Upper lobe of left lung (tissue), 4 donors: ENCODE measurements around the gene RBP3.

Source experiments
- EP300 ChIP-seq, 4 donors: sonication (generic); formaldehyde crosslinking; IDR thresholded peaks; one replicate each; pipeline ENCODE4 v1.5.1; 2017; ENCODE audit warnings: antibody characterized with exemption in 4 of 4, control low read depth in 2 of 4
- TF ChIP-seq, protein P1 (sequence below), 6 experiments: fragments of 450-650 bp in 4 of 6; fragments of 200-600 bp in 2 of 6; sonication (generic) in 2 of 6; IDR thresholded peaks; one replicate each; pipeline ENCODE4 v1.5.1; 2016 to 2019; ENCODE audit warnings: antibody characterized with exemption in 6 of 6

DNA sequence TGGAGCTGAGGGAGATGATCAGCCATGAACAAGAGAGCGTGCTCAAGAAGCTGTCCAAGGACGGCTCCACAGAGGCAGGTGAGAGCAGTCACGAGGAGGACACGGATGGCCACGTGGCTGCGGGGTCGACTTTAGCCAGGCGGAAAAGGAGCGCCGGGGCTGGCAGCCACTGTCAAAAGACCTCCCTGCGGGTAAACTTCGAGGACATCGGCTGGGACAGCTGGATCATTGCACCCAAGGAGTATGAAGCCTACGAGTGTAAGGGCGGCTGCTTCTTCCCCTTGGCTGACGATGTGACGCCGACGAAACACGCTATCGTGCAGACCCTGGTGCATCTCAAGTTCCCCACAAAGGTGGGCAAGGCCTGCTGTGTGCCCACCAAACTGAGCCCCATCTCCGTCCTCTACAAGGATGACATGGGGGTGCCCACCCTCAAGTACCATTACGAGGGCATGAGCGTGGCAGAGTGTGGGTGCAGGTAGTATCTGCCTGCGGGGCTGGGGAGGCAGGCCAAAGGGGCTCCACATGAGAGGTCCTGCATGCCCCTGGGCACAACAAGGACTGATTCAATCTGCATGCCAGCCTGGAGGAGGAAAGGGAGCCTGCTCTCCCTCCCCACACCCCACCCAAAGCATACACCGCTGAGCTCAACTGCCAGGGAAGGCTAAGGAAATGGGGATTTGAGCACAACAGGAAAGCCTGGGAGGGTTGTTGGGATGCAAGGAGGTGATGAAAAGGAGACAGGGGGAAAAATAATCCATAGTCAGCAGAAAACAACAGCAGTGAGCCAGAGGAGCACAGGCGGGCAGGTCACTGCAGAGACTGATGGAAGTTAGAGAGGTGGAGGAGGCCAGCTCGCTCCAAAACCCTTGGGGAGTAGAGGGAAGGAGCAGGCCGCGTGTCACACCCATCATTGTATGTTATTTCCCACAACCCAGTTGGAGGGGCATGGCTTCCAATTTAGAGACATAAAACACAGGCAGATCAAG lies 22.6 kb upstream of the RBP3 start:
- TF ChIP-seq EP300 (IDR thresholded peaks at IDR 0.05) = no peak
- TF ChIP-seq, protein P1, sequence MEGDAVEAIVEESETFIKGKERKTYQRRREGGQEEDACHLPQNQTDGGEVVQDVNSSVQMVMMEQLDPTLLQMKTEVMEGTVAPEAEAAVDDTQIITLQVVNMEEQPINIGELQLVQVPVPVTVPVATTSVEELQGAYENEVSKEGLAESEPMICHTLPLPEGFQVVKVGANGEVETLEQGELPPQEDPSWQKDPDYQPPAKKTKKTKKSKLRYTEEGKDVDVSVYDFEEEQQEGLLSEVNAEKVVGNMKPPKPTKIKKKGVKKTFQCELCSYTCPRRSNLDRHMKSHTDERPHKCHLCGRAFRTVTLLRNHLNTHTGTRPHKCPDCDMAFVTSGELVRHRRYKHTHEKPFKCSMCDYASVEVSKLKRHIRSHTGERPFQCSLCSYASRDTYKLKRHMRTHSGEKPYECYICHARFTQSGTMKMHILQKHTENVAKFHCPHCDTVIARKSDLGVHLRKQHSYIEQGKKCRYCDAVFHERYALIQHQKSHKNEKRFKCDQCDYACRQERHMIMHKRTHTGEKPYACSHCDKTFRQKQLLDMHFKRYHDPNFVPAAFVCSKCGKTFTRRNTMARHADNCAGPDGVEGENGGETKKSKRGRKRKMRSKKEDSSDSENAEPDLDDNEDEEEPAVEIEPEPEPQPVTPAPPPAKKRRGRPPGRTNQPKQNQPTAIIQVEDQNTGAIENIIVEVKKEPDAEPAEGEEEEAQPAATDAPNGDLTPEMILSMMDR (IDR thresholded peaks at IDR 0.05) = no peak
